SJSA1 (cell line): ENCODE results near the gene HTR3B. TPM values are rescaled to one million over a fixed set of nuclear protein-coding genes. Genes with fewer than 3 reads are reported as not detected.
"Not testable (repeated sequence)": the region's sequence is repeated elsewhere in the genome, so short reads cannot be mapped to it uniquely, and the experiment has no call there.

Experiments used
- DNase-seq, 2 experiments: peaks; one replicate each; pipeline ENCODE4 v3.0.0-alpha.2; 2015 to 2020; ENCODE audit warnings: low spot score in 2 of 2, low read depth in 1 of 2
- H3K27ac ChIP-seq: fragments of 250-450 bp; sonication (Bioruptor Pico); 2 replicates; pipeline ENCODE4 v1.5.1; 2020; ENCODE audit warnings: mild to moderate bottlenecking, moderate library complexity
- H3K27me3 ChIP-seq: fragments of 250-450 bp; sonication (Bioruptor Pico); replicated peaks from 2 replicates; pipeline ENCODE4 v1.5.1; 2020; ENCODE audit warnings: mild to moderate bottlenecking, moderate library complexity
- H3K36me3 ChIP-seq: fragments of 250-450 bp; sonication (Bioruptor Pico); 2 replicates; pipeline ENCODE4 v1.5.1; 2020; ENCODE audit warnings: mild to moderate bottlenecking
- H3K4me1 ChIP-seq: fragments of 250-450 bp; sonication (Bioruptor Pico); replicated peaks from 2 replicates; pipeline ENCODE4 v1.6.1; 2021; ENCODE audit warnings: mild to moderate bottlenecking
- H3K4me3 ChIP-seq: fragments of 250-450 bp; sonication (Bioruptor Pico); 2 replicates; pipeline ENCODE4 v1.5.1; 2020; ENCODE audit warnings: mild to moderate bottlenecking
- H3K9me3 ChIP-seq: fragments of 250-450 bp; sonication (Bioruptor Pico); replicated peaks from 2 replicates; pipeline ENCODE4 v1.5.1; 2020; ENCODE audit warnings: mild to moderate bottlenecking
- total RNA-seq: library from RNA; depleted of rRNA; stranded (reverse); fragments of >200 nt; shearing (Covaris generic); gene quantifications from 2 replicates; pipeline ENCODE4 v1.2.3, GENCODE V29; 2014

HTR3B gene
- total RNA-seq, 1 experiment from 2014 or later = not detected

GRCh38 chr11:113935858-113936257 is 31.3 kb downstream of the HTR3B start:
- H3K4me3 ChIP-seq = no peak overlapping the region
- H3K27me3 ChIP-seq = no peaks in the 10 kb centered on the region
- DNase-seq = no peak
- no peak overlapping the region for H3K27ac ChIP-seq
- H3K9me3 ChIP-seq = no peaks in the 10 kb centered on the region
- H3K36me3 ChIP-seq = no peaks in the 10 kb centered on the region
- H3K4me1 ChIP-seq = no peaks in the 10 kb centered on the region

- Histone ChIP-seq H3K27me3 (no peaks in the 10 kb centered on the region), H3K4me1 (no peaks in the 10 kb centered on the region), H3K4me3 (no peak overlapping the region), H3K27ac (no peak overlapping the region), H3K36me3 (no peaks in the 10 kb centered on the region), H3K9me3 (no peaks in the 10 kb centered on the region)
- DNase-seq = no peak
These were observed 33.3 kb downstream of the HTR3B start for GRCh38 chr11:113937918-113938317.

GRCh38 chr11:113942256-113942655 is 37.7 kb downstream of the HTR3B start:
- Histone ChIP-seq H3K27ac (no peak overlapping the region), H3K4me1 (no peaks in the 10 kb centered on the region), H3K27me3 (no peaks in the 10 kb centered on the region), H3K9me3 (no peaks in the 10 kb centered on the region), H3K36me3 (no peaks in the 10 kb centered on the region), H3K4me3 (no peak overlapping the region)
- DNase-seq = no peak

GRCh38 chr11:113946162-113946561 is 41.6 kb downstream of the HTR3B start:
- not testable (repeated sequence) for H3K27me3 ChIP-seq, H3K4me1 ChIP-seq, H3K27ac ChIP-seq, DNase-seq, H3K9me3 ChIP-seq, H3K4me3 ChIP-seq, H3K36me3 ChIP-seq

- H3K36me3 ChIP-seq = no peaks in the 10 kb centered on the region
- H3K9me3 ChIP-seq = no peaks in the 10 kb centered on the region
- no peak overlapping the region for H3K4me3 ChIP-seq
- H3K27ac ChIP-seq = no peak overlapping the region
- no peak for DNase-seq
- no peaks in the 10 kb centered on the region for H3K27me3 ChIP-seq
- no peaks in the 10 kb centered on the region for H3K4me1 ChIP-seq
These were observed 43.4 kb downstream of the HTR3B start for GRCh38 chr11:113947994-113948393.

GRCh38 chr11:113949891-113950290 is 45.3 kb downstream of the HTR3B start:
- Histone ChIP-seq H3K27ac (no peak overlapping the region), H3K9me3 (no peaks in the 10 kb centered on the region), H3K4me1 (no peaks in the 10 kb centered on the region), H3K27me3 (no peaks in the 10 kb centered on the region), H3K36me3 (no peaks in the 10 kb centered on the region), H3K4me3 (no peak overlapping the region)
- DNase-seq = no peak

- no peak overlapping the region for H3K4me3 ChIP-seq
- no peak overlapping the region for H3K27ac ChIP-seq
- no peaks in the 10 kb centered on the region for H3K9me3 ChIP-seq
- no peak for DNase-seq
- H3K4me1 ChIP-seq = no peaks in the 10 kb centered on the region
- H3K27me3 ChIP-seq = no peaks in the 10 kb centered on the region
- H3K36me3 ChIP-seq = no peaks in the 10 kb centered on the region
These were observed 46.9 kb downstream of the HTR3B start for GRCh38 chr11:113951537-113951936.

- H3K4me1 ChIP-seq = no peaks in the 10 kb centered on the region
- H3K9me3 ChIP-seq = no peaks in the 10 kb centered on the region
- no peaks in the 10 kb centered on the region for H3K36me3 ChIP-seq
- no peak overlapping the region for H3K4me3 ChIP-seq
- no peaks in the 10 kb centered on the region for H3K27me3 ChIP-seq
- no peak overlapping the region for H3K27ac ChIP-seq
- DNase-seq = no peak
These were observed 47.5 kb downstream of the HTR3B start for GRCh38 chr11:113952070-113952469.

GRCh38 chr11:113952588-113952987 is 48.0 kb downstream of the HTR3B start:
- no peak for DNase-seq
- H3K27me3 ChIP-seq = no peaks in the 10 kb centered on the region
- H3K36me3 ChIP-seq = no peaks in the 10 kb centered on the region

GRCh38 chr11:113954235-113954634 is 49.6 kb downstream of the HTR3B start:
- H3K4me1 ChIP-seq = no peaks in the 10 kb centered on the region
- H3K27me3 ChIP-seq = no peaks in the 10 kb centered on the region

More at GRCh38 chr11:113952588-113952987, 48.0 kb downstream of the HTR3B start:
- Histone ChIP-seq H3K9me3 (no peaks in the 10 kb centered on the region), H3K4me1 (no peaks in the 10 kb centered on the region), H3K4me3 (no peak overlapping the region), H3K27ac (no peak overlapping the region)

GRCh38 chr11:113956986-113957385 is 52.4 kb downstream of the HTR3B start:
- no peaks in the 10 kb centered on the region for H3K27me3 ChIP-seq
- no peak for DNase-seq
- no peak overlapping the region for H3K4me3 ChIP-seq
- no peaks in the 10 kb centered on the region for H3K9me3 ChIP-seq
- no peaks in the 10 kb centered on the region for H3K4me1 ChIP-seq
- no peaks in the 10 kb centered on the region for H3K36me3 ChIP-seq
- H3K27ac ChIP-seq = no peak overlapping the region

More at GRCh38 chr11:113954235-113954634, 49.6 kb downstream of the HTR3B start:
- Histone ChIP-seq H3K27ac (no peak overlapping the region), H3K9me3 (no peaks in the 10 kb centered on the region), H3K36me3 (no peaks in the 10 kb centered on the region), H3K4me3 (no peak overlapping the region)
- DNase-seq = no peak

- no peaks in the 10 kb centered on the region for H3K36me3 ChIP-seq
- H3K4me1 ChIP-seq = no peaks in the 10 kb centered on the region
- H3K27ac ChIP-seq = no peak overlapping the region
- no peaks in the 10 kb centered on the region for H3K27me3 ChIP-seq
- DNase-seq = no peak
- H3K9me3 ChIP-seq = no peaks in the 10 kb centered on the region
- no peak overlapping the region for H3K4me3 ChIP-seq
These were observed 56.2 kb downstream of the HTR3B start for GRCh38 chr11:113960702-113961330.

GRCh38 chr11:113967361-113967760 is 62.8 kb downstream of the HTR3B start:
- Histone ChIP-seq H3K4me1 (no peaks in the 10 kb centered on the region), H3K36me3 (no peaks in the 10 kb centered on the region), H3K27ac (no peak overlapping the region), H3K27me3 (no peaks in the 10 kb centered on the region), H3K4me3 (no peak overlapping the region), H3K9me3 (no peaks in the 10 kb centered on the region)
- DNase-seq = no peak

GRCh38 chr11:113971506-113972195 is 67.1 kb downstream of the HTR3B start:
- no peak overlapping the region for H3K4me3 ChIP-seq
- H3K27ac ChIP-seq = no peak overlapping the region
- no peaks in the 10 kb centered on the region for H3K9me3 ChIP-seq
- no peaks in the 10 kb centered on the region for H3K4me1 ChIP-seq
- DNase-seq = no peak
- H3K36me3 ChIP-seq = no peaks in the 10 kb centered on the region
- H3K27me3 ChIP-seq = no peaks in the 10 kb centered on the region
